ENCODE data around the gene SIPA1L3.

Gene SIPA1L3

GRCh38 chr19:38164526-38164925, 257.5 kb downstream of the SIPA1L3 start:
- no peak for DNase-seq (ENCODE audit: low read depth)
- TF ChIP-seq CTCF (conservative IDR thresholded peaks at IDR 0.05; ENCODE audit: low read length) = no peak
- no peak overlapping the region for H3K4me3 ChIP-seq (ENCODE audit: low read length)

DNA sequence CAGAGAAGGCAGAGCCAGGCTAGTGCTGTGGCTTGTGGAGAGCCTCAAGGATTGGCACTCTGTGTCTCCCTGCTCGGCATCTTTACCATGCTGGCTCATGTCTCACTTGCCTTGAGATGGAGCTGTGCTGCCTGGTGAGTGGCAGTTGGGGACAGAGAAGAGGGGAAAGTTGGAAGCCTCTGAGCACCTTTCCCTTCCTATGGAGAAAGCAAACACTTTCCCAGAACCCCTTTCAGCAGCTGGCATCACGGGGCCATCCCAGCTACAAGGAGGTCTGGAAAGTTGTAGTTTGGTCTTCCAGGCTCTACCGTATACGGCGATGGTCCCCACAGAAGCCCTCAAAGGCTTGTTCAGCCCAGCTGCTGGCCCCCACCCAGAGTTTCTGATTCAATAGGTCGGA, 258.3 kb downstream of the SIPA1L3 start:
- TF ChIP-seq CTCF (conservative IDR thresholded peaks at IDR 0.05; ENCODE audit: low read length) = no peak
- DNase-seq (ENCODE audit: low read depth) = no peak
- H3K4me3 ChIP-seq (ENCODE audit: low read length) = no peak overlapping the region

- DNase-seq (ENCODE audit: low read depth) = no peak
- H3K4me3 ChIP-seq (ENCODE audit: low read length) = no peak overlapping the region
- no peak for TF ChIP-seq CTCF (conservative IDR thresholded peaks at IDR 0.05; ENCODE audit: low read length)
Measured at GRCh38 chr19:38168637-38169036, 261.6 kb downstream of the SIPA1L3 start.

DNA sequence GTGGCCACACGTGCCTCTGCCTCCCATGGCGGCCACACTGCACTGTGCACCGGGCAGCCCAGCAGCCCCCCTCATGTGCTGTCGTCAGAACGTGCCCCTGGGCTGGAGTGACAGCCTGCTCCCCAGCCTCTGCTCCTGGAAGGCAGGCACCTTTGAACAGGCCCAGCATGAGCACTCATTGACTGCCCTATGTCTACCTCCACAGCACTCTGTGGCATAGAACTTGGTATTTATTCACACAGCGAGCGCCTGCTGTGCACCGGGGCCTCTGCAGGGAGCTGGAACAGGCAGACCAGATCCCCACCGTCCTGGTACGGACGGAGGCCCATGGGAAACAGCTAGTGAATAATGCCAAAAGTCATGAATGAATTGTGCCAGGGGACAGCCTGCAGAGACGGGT, 263.3 kb downstream of the SIPA1L3 start:
- no peak for DNase-seq (ENCODE audit: low read depth)
- no peak overlapping the region for H3K4me3 ChIP-seq (ENCODE audit: low read length)
- no peak for TF ChIP-seq CTCF (conservative IDR thresholded peaks at IDR 0.05; ENCODE audit: low read length)

DNA sequence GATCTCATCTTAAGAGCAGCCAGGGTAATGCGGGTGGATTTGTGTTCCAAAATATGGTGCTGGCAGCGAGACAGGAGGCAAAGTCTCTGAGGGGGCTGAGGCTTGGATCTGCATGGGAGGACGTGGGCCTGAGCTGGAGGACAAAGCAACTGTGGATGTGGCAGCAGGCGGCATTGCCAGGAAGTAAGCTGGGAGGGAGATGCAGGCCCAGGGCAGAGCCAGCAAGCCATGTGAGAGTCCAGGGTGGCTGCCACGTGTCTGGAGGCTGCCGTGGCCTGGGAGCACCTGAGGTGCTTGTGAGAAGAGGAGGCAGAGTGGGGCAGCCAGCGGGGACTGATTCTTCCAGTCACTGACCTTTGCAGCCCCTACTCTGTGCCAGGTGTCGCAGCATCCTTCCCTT, 265.0 kb downstream of the SIPA1L3 start:
- no peak overlapping the region for H3K4me3 ChIP-seq (ENCODE audit: low read length)
- DNase-seq (ENCODE audit: low read depth) = no peak
- TF ChIP-seq CTCF (conservative IDR thresholded peaks at IDR 0.05; ENCODE audit: low read length) = no peak

DNA sequence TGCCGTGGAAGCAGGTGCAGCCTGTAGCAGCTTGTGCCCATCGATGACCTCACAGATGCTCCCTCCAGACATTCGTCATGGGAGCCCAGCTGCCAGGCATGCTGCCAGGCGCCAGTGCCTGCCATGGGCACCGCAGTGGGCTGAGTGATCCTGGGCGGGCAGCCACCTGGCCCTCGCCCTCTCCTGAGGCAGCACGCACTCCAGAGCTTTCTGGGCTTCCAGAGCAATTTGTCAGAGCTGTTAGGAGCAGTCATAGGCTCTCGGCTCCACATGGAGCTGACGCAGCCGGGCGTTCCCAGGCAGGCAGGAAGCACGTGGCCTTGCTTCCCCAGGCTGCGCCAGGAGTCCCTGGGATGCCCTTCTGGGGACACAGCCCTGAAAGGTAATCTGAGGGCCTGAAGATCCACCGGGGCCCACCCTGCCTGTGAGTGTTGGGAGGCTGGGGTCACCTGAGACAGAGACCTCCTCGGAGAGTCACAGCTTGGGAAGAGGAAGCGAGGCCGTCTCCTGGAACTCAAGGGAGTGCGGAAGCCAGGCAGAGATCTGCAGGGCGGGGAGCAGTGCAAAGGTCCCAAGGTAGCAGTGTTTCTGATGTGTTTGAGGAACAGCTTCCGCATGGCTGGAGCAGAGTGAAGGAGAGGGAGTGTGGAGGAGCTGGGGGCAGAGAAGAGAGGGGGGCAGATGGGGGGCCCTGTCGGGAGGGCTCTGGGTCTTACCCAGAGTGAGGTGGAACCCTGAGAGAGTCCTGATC, 266.5 kb downstream of the SIPA1L3 start:
- peak; percentile 84 for DNase-seq (ENCODE audit: low read depth)
- H3K4me3 ChIP-seq (ENCODE audit: low read length) = no peak overlapping the region
- TF ChIP-seq CTCF (conservative IDR thresholded peaks at IDR 0.05; ENCODE audit: low read length) = no peak

- no peak for TF ChIP-seq CTCF (conservative IDR thresholded peaks at IDR 0.05; ENCODE audit: low read length)
Measured at GRCh38 chr19:38175422-38175821, 268.4 kb downstream of the SIPA1L3 start.

More at GRCh38 chr19:38175422-38175821, 268.4 kb downstream of the SIPA1L3 start:
- H3K4me3 ChIP-seq (ENCODE audit: low read length) = no peak overlapping the region
- no peak for DNase-seq (ENCODE audit: low read depth)

All from AG10803 (cell line).